SK-N-MC (cell line): ENCODE data around the gene GJC1.

Experiments used
- DNase-seq: peaks from one replicate; pipeline ENCODE4 v3.0.0-alpha.2; 2011; ENCODE audit warnings: low read depth, low spot score
- H3K27ac ChIP-seq: fragments of 200-600 bp; sonication (generic); 2 replicates; pipeline ENCODE4 v1.5.1; 2016; ENCODE audit warnings: mixed run types
- H3K36me3 ChIP-seq: fragments of 200-600 bp; sonication (generic); 2 replicates; pipeline ENCODE4 v1.6.1; 2017; ENCODE audit warnings: antibody characterized with exemption, low read length, mixed read lengths; ENCODE audit not compliant: insufficient read depth
- H3K4me3 ChIP-seq: fragments of 200-600 bp; sonication (generic); 2 replicates; pipeline ENCODE4 v1.5.1; 2016
- H3K9ac ChIP-seq: fragments of 200-600 bp; sonication (generic); 2 replicates; pipeline ENCODE4 v1.8.0; 2017; ENCODE audit warnings: mixed run types, mixed read lengths; ENCODE audit not compliant: insufficient read length
- H3K9me3 ChIP-seq: fragments of 200-600 bp; sonication (generic); 2 replicates; pipeline ENCODE4 v1.6.1; 2017; ENCODE audit warnings: low read depth, mild to moderate bottlenecking, antibody characterized with exemption, low read length, moderate library complexity, mixed read lengths
- EZH2 ChIP-seq: fragments of 200-600 bp; sonication (generic); IDR thresholded peaks from one replicate; pipeline ENCODE4 v1.6.1; 2017; ENCODE audit warnings: antibody characterized with exemption
- FOXP2 ChIP-seq: optimal IDR thresholded peaks from 2 replicates; pipeline ENCODE3; 2011; ENCODE audit warnings: mild to moderate bottlenecking, moderate library complexity; ENCODE audit not compliant: insufficient read depth; ENCODE audit errors: extremely low read length, control extremely low read depth
- POLR2AphosphoS5 ChIP-seq: IDR thresholded peaks from 2 replicates; pipeline ENCODE4 v1.6.1; 2012; ENCODE audit warnings: mild to moderate bottlenecking, low read depth, low read length, borderline replicate concordance

Gene GJC1

DNA sequence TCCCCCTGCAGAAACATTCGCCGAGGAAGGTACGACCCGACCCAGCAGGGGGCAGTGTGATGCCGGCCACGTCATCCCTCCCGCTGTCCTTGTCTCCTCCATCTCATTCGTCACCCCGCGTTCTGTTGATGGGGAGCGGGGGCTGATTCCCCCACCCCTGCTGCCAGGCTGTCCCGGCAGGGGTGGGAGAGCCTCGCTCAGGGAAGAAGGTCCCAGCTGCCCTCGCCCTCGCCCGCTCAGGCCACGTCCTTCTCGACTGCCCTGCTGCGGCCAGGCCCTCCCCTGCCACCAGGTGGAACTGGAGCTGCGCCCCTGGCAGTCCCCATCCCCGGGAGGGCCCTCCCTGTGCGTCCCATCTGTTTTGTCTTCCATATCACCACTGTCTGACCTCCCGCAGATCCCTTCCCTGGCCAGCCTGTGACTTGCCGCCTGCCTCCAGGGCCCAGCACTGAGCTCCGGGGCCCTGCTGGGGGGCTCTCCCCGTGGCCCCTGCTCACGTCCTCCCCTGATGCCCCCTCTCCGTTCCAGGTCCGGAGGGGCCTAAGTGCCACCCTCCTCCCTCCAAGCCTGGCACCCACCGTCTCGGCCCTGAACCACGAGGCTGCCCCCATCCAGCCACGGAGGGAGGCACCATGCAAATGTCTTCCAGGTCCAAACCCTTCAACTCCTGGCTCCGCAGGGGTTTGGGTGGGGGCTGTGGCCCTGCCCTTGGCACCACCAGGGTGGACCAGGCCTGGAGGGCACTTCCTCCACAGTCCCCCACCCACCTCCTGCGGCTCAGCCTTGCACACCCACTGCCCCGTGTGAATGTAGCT, 50.7 kb downstream of the GJC1 start:
- H3K27ac ChIP-seq: no peak overlapping the region
- no peaks in the 10 kb centered on the region for H3K9me3 ChIP-seq
- H3K9ac ChIP-seq: no peak overlapping the region
- no peak for DNase-seq
- H3K36me3 ChIP-seq: no peaks in the 10 kb centered on the region
- H3K4me3 ChIP-seq: no peak overlapping the region
- TF ChIP-seq FOXP2: no peak
- no peak for TF ChIP-seq EZH2
- no peak for TF ChIP-seq POLR2AphosphoS5

DNA sequence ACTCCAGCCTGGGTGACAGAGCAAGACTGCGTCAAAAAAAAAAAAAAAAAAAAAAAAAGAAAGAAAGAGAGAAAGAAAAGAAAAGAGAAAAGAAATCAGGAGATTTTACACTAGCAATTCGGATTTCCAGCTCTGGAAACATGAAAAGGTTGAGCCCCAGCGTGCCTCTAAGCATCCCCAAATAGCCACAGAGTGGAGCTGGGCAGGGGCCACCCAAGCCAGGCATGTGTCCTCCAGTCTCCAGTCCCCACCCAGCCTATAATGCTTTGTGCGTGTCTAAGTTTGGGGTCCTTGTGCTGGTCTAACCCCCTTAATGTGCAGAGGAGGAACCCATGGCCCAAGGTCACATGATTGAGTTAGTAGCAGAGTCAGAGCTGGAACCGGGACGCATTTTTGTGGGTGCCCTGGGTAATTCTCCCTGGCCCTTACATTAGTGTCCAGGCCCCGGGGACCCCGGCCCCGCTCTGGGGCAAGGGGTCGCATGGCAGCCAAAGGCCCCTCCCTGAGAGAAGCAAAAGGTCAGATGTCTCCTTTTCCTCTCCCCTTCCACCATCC, 51.4 kb downstream of the GJC1 start:
- Histone ChIP-seq H3K9me3 (no peaks in the 10 kb centered on the region), H3K27ac (no peak overlapping the region), H3K4me3 (no peak overlapping the region), H3K9ac (no peak overlapping the region), H3K36me3 (no peaks in the 10 kb centered on the region)
- no peak for DNase-seq
- TF ChIP-seq EZH2 (no peak), POLR2AphosphoS5 (no peak)

DNA sequence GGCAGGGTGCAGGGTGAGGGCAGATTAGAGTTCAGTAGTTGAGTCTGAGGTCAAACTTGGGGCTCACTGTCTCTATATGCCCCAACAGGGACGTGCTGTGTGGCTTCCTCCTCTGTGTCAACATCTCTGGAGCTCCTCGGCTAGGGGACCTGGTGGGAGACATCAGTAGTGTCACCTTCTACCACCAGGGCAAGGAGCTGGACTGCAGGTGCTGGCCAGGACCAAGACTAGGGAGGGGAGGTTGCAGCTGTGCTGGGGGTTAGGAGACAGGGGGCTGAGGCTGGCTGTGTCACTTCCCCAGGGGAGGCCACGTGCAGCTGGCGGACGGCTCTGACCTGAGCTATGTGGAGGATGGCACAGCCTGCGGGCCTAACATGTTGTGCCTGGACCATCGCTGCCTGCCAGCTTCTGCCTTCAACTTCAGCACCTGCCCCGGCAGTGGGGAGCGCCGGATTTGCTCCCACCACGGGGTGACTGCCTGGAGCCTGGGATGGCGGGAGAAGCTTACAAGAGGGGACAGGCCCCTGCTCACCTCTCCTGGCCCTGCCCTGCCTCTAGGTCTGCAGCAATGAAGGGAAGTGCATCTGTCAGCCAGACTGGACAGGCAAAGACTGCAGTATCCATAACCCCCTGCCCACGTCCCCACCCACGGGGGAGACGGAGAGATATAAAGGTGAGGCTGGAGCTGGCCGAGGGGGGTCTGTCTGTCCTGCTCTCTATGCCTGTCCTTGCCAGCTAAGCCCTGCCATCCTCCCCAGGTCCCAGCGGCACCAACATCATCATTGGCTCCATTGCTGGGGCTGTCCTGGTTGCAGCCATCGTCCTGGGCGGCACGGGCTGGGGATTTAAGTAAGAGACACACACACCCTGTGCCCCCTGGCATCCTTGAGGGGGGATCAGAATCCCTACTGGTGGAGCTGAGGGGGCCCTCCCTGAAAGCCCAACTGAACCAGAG, 52.4 kb downstream of the GJC1 start:
- no peak for DNase-seq
- H3K9ac ChIP-seq: no peak overlapping the region

DNA sequence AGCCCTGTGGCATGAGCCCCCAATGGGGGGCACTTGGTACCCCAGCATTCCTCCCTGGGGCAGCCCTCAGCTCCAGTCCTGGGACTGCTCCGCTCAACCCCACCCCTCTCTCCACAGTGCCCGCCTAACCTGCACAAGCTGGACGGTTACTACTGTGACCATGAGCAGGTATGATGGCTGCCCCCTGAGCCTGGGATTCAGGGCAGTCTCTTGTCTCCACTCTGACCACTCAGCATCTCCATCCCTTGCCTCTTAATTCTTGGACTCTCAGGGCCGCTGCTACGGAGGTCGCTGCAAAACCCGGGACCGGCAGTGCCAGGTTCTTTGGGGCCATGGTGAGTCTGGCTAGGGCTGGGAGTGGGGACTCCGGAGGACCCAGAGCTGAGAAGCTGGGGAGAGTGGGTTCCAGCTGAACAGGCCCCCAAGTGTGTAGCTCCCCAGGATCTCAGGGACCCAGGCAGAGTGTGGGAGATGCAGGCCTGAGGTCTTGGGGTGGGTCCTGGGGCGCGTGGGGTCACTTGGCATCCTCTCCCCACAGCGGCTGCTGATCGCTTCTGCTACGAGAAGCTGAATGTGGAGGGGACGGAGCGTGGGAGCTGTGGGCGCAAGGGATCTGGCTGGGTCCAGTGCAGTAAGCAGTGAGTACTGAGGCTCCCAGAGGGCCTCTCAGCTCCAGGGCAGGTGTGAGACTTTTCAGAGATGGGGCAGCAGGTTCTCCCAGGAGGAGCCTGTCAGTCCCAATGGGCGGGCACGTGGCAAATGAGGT, 53.3 kb downstream of the GJC1 start:
- TF ChIP-seq FOXP2: no peak
- TF ChIP-seq EZH2: no peak
- DNase-seq: no peak
- no peaks in the 10 kb centered on the region for H3K9me3 ChIP-seq
- no peak overlapping the region for H3K27ac ChIP-seq
- H3K36me3 ChIP-seq: no peaks in the 10 kb centered on the region
- H3K9ac ChIP-seq: no peak overlapping the region
- H3K4me3 ChIP-seq: no peak overlapping the region

More for the DNA sequence above, 52.4 kb downstream of the GJC1 start:
- no peaks in the 10 kb centered on the region for H3K36me3 ChIP-seq
- TF ChIP-seq EZH2 (no peak), POLR2AphosphoS5 (no peak), FOXP2 (no peak)
- no peaks in the 10 kb centered on the region for H3K9me3 ChIP-seq
- H3K4me3 ChIP-seq: no peak overlapping the region
- H3K27ac ChIP-seq: no peak overlapping the region

DNA sequence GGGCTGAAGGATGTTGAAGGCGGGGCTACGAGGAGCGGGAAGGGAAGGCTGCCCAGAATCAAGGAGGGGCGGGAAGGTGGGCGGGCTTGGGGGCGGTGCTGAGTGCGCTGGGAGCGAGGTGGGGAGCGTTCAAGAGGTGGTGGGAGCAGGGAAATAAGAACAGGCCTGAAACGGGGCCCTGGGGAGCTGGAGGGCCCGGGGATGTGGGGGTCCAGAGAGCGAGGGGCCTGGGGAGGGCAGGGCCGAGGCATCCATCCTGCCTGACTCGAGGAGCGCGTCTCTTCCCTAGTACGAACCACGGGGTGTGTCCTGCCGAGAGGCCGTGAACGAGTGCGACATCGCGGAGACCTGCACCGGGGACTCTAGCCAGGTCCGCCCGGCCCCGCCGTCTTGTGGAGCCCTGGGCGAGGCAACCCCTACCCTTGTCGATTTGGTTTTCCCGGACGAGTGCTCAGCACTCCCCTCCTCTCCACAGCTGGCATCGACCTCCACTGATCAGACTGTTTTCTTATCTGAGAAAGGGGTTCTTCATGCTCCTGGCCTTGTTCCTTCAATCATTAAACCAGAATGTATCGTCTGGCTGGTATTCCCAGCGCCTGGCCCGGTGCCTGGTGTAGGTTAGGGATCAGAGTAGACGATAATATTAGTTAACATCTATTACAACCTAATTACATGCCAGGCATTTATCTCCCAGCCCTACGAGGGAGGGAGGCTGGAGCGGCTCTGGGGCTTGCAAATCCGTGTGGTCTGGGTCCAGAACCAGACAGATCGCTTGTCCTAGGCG, 54.1 kb downstream of the GJC1 start:
- Histone ChIP-seq H3K9ac (no peak overlapping the region), H3K9me3 (no peaks in the 10 kb centered on the region), H3K4me3 (peak overlapping the region; percentile 88), H3K36me3 (no peaks in the 10 kb centered on the region), H3K27ac (no peak overlapping the region)
- no peak for DNase-seq
- TF ChIP-seq POLR2AphosphoS5: no peak; the same call in 1 of the 2 replicates
- TF ChIP-seq EZH2: no peak
- no peak for TF ChIP-seq FOXP2

GRCh38 chr17:44775136-44775837, 54.8 kb downstream of the GJC1 start:
- peak; percentile 93 for DNase-seq
- no peak overlapping the region for H3K27ac ChIP-seq
- H3K4me3 ChIP-seq: peak overlapping the region; percentile 88
- no peak overlapping the region for H3K9ac ChIP-seq
- TF ChIP-seq FOXP2 (peak; percentile 42), POLR2AphosphoS5 (peak; percentile 68; the same call in 1 of the 2 replicates), EZH2 (no peak)
- no peaks in the 10 kb centered on the region for H3K9me3 ChIP-seq
- no peaks in the 10 kb centered on the region for H3K36me3 ChIP-seq

GRCh38 chr17:44774271-44775135, 55.6 kb downstream of the GJC1 start:
- Histone ChIP-seq H3K9me3 (no peaks in the 10 kb centered on the region), H3K36me3 (no peaks in the 10 kb centered on the region)

More at GRCh38 chr17:44774271-44775135, 55.6 kb downstream of the GJC1 start:
- DNase-seq: no peak
- TF ChIP-seq FOXP2 (no peak), POLR2AphosphoS5 (no peak), EZH2 (no peak)
- H3K9ac ChIP-seq: no peak overlapping the region
- no peak overlapping the region for H3K27ac ChIP-seq
- H3K4me3 ChIP-seq: peak overlapping the region; percentile 88
